ENCODE results near the gene THPO.

The THPO gene

DNA sequence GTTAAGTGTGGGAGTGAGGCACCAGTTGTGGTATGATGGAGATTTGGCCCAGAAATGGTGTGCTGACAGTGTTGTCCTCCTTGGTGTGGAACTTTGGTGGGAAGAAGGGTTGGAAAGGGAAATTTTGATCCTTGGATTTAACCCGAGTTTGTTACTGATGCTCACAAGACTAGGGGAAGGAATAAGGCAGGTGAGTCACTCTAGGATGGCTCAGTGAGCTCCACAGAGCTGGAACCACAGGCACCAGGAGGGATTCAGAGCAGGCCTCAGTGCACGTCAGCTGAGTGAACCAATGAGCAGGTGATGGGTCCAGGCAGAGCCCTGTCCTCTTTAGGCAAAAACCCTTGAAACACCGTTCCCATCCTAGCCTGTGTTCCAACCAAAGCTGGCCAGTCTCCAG, 13.3 kb upstream of the THPO start:
- DNase-seq (ENCODE audit: low spot score): no peak
- TF ChIP-seq, protein P1, sequence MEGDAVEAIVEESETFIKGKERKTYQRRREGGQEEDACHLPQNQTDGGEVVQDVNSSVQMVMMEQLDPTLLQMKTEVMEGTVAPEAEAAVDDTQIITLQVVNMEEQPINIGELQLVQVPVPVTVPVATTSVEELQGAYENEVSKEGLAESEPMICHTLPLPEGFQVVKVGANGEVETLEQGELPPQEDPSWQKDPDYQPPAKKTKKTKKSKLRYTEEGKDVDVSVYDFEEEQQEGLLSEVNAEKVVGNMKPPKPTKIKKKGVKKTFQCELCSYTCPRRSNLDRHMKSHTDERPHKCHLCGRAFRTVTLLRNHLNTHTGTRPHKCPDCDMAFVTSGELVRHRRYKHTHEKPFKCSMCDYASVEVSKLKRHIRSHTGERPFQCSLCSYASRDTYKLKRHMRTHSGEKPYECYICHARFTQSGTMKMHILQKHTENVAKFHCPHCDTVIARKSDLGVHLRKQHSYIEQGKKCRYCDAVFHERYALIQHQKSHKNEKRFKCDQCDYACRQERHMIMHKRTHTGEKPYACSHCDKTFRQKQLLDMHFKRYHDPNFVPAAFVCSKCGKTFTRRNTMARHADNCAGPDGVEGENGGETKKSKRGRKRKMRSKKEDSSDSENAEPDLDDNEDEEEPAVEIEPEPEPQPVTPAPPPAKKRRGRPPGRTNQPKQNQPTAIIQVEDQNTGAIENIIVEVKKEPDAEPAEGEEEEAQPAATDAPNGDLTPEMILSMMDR (IDR thresholded peaks at IDR 0.05): no peak
- no peak overlapping the region for H3K4me3 ChIP-seq
- no peak overlapping the region for H3K27ac ChIP-seq

DNA sequence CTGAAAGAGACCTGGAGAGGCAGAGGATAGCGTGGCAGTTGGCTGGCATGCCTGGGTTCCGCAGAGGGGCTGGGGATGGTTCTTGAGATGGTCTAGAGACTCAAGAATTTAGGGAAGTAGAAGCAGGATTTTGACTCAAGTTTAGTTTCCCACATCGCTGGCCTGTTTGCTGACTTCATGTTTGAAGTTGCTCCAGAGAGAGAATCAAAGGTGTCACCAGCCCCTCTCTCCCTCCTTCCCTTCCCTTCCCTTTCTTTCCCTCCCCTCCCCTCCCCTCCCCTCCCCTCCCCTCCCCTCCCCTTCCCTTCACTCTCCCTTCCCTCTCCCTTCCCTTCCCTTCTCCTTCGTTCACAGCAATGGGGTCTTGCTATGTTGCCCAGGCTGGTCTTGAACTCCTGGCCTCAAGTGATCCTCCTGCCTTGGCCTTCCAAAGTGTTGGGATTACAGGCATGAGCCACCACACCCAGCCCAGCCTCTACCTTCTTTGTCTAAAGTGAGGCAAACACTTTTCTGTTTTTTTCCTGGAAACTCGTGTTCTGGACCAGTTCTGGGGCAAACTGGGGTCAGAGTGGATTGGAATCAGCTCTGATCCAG, 12.0 kb upstream of the THPO start:
- no peak overlapping the region for H3K27ac ChIP-seq
- no peak overlapping the region for H3K4me3 ChIP-seq
- TF ChIP-seq, protein P1 (IDR thresholded peaks at IDR 0.05): no peak
- no peak for DNase-seq (ENCODE audit: low spot score)

DNA sequence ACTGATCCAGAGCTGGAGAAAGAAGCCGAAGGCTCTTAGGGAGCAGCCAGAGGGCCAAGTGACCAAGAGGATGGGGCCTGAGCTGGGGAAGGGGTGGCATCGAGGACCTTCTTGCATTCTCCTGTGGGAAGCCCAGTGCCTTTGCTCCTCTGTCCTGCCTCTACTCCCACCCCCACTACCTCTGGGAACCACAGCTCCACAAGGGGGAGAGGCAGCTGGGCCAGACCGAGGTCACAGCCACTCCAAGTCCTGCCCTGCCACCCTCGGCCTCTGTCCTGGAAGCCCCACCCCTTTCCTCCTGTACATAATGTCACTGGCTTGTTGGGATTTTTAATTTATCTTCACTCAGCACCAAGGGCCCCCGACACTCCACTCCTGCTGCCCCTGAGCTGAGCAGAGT, 11.4 kb upstream of the THPO start:
- no peak overlapping the region for H3K27ac ChIP-seq
- DNase-seq (ENCODE audit: low spot score): no peak
- H3K4me3 ChIP-seq: no peak overlapping the region
- TF ChIP-seq, protein P1 (IDR thresholded peaks at IDR 0.05): no peak

DNA sequence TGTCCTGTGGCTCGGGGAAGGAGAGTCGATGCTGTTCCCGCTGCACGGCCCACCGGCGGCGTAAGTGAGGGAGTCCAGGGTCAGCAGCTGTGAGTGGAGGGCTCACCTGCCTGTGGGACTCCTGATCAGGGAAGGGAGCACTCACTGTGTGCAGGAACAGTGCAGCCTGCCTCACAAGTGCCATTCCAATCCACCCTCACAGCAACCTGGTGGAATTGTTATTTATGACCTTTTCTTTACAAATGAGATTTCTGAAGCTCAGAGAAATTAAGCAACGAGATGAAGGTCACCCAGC, 10.9 kb upstream of the THPO start:
- TF ChIP-seq, protein P1 (IDR thresholded peaks at IDR 0.05): no peak
- DNase-seq (ENCODE audit: low spot score): no peak
- Histone ChIP-seq H3K4me3 (no peak overlapping the region), H3K27ac (no peak overlapping the region)

DNA sequence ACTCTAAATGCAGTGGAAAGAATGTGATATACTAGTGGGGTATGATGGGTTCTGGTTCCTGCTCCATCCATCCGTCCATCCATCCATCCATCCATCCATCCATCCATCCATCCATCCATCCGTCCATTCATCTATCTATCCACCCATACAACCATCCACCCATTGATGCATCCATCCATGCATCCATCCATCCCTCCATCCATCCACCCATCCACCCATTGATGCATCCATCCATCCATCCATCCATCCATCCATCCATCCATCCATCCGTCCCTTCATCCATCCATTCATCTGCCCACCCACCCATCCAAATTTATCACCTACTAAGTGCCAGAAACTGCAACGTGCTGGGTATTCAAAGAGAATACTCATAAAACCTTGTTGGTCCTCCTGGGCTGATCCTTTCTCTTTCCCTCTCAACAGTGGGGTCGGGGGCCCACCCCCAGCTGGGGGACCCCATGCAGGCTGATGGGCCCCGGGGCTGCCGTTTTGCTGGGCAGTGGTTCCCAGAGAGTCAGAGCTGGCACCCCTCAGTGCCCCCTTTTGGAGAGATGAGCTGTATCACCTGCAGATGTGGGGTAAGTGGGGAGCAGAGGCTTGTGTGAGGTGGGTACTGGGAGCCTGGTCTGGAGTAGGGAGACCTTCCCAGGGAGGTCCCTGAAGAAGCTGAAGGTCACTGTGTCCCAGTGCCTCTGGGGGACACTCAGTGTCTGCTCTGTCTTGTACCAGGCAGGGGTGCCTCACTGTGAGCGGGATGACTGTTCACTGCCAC, 10.3 kb upstream of the THPO start:
- TF ChIP-seq, protein P1 (IDR thresholded peaks at IDR 0.05): no peak
- no peak overlapping the region for H3K27ac ChIP-seq
- no peak overlapping the region for H3K4me3 ChIP-seq
- DNase-seq (ENCODE audit: low spot score): no peak

DNA sequence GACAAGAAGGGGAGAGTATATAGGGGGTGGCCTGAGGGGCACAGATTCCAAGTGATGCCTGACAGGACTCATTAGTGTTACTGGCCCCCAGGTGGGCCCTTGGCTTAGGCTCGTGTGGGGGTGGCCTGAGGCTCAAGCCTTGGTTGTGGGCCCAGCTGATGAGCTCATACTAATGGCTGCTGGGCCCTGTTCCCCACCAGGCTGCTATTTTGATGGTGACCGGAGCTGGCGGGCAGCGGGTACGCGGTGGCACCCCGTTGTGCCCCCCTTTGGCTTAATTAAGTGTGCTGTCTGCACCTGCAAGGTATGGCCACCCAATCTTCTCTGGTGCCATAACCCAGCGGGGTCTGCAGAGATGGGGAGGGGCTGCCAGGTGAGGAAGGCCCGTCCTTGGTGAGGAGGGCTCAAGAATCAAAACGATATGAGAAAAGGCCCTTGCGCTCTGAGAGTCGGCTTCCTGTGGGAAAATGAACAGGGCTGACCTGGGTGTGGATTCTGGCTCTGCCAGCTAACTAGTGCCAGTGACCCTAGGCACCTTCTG, 9.2 kb upstream of the THPO start:
- TF ChIP-seq, protein P1 (IDR thresholded peaks at IDR 0.05): no peak
- DNase-seq (ENCODE audit: low spot score): no peak
- no peak overlapping the region for H3K4me3 ChIP-seq
- H3K27ac ChIP-seq: no peak overlapping the region
